SU-DHL-6 (cell line): ENCODE results near the gene NHS.

ENCODE experiments used
- H2AFZ ChIP-seq: fragments of 200-600 bp; sonication (generic); 2 replicates; pipeline ENCODE4 v1.6.1; 2014; ENCODE audit warnings: low read depth, mild to moderate bottlenecking, moderate library complexity, mixed read lengths, antibody characterized with exemption, low read length; ENCODE audit not compliant: severe bottlenecking
- H3F3A ChIP-seq: fragments of 200-600 bp; shearing (Covaris generic); 2 replicates; pipeline ENCODE4 v1.6.0; 2016; ENCODE audit warnings: antibody characterized with exemption, mild to moderate bottlenecking; ENCODE audit not compliant: insufficient read depth
- H3K27ac ChIP-seq: fragments of 200-600 bp; sonication (generic); 2 replicates; pipeline ENCODE4 v1.5.1; 2016; ENCODE audit warnings: low read depth, mild to moderate bottlenecking, low read length, moderate library complexity, mixed read lengths
- H3K27me3 ChIP-seq: fragments of 200-600 bp; sonication (generic), shearing (Covaris generic); 2 replicates; pipeline ENCODE4 v1.6.0; 2014; ENCODE audit warnings: mild to moderate bottlenecking, low read length
- H3K36me3 ChIP-seq: fragments of 200-600 bp; sonication (generic); 2 replicates; pipeline ENCODE4 v1.6.1; 2014; ENCODE audit warnings: mild to moderate bottlenecking, low read length, mixed read lengths
- H3K4me2 ChIP-seq: fragments of 300-600, 200-600 bp; shearing (Covaris generic), sonication (generic); 2 replicates; pipeline ENCODE4 v1.6.0; 2014; ENCODE audit warnings: low read length, low read depth, mild to moderate bottlenecking; ENCODE audit not compliant: poor library complexity, severe bottlenecking
- H3K4me3 ChIP-seq: fragments of 200-600 bp; sonication (generic); 2 replicates; pipeline ENCODE4 v1.5.1; 2014; ENCODE audit warnings: antibody characterized with exemption, low read length, mild to moderate bottlenecking, mixed read lengths; ENCODE audit not compliant: insufficient read depth, poor library complexity, severe bottlenecking
- H3K79me2 ChIP-seq: fragments of 200-600 bp; sonication (generic); 2 replicates; pipeline ENCODE4 v1.6.1; 2014; ENCODE audit warnings: mild to moderate bottlenecking, low read length, moderate library complexity; ENCODE audit not compliant: insufficient read depth
- H3K9ac ChIP-seq: fragments of 200-600 bp; sonication (generic); 2 replicates; pipeline ENCODE4 v1.7.0; 2014; ENCODE audit warnings: mild to moderate bottlenecking, low read length
- H3K9me2 ChIP-seq: fragments of 200-600 bp; sonication (generic); replicated peaks from 2 replicates; pipeline ENCODE4 v1.6.1; 2014; ENCODE audit warnings: low read length; ENCODE audit not compliant: insufficient read depth
- H3K9me3 ChIP-seq: fragments of 200-600 bp; sonication (generic); 2 replicates; pipeline ENCODE4 v1.6.1; 2014; ENCODE audit warnings: low read length, mixed read lengths; ENCODE audit not compliant: insufficient read depth
- H4K20me1 ChIP-seq: fragments of 200-600 bp; sonication (generic); 2 replicates; pipeline ENCODE4 v1.6.1; 2014; ENCODE audit warnings: low read depth, mild to moderate bottlenecking, antibody characterized with exemption, low read length, moderate library complexity, mixed read lengths
- EZH2phosphoT487 ChIP-seq: fragments of 200-600 bp; sonication (generic), shearing (Covaris generic); conservative IDR thresholded peaks from 2 replicates; pipeline ENCODE4 v1.6.1; 2018; ENCODE audit warnings: mild to moderate bottlenecking, antibody characterized with exemption, low read length, moderate library complexity, mixed read lengths
- TF ChIP-seq, protein P1 (sequence below): fragments of 200-600 bp; sonication (generic); IDR thresholded peaks from one replicate; pipeline ENCODE4 v1.5.1; 2017; ENCODE audit warnings: antibody characterized with exemption, mild to moderate bottlenecking, low read length, moderate library complexity; ENCODE audit not compliant: insufficient read depth, poor library complexity, severe bottlenecking

The NHS gene

DNA sequence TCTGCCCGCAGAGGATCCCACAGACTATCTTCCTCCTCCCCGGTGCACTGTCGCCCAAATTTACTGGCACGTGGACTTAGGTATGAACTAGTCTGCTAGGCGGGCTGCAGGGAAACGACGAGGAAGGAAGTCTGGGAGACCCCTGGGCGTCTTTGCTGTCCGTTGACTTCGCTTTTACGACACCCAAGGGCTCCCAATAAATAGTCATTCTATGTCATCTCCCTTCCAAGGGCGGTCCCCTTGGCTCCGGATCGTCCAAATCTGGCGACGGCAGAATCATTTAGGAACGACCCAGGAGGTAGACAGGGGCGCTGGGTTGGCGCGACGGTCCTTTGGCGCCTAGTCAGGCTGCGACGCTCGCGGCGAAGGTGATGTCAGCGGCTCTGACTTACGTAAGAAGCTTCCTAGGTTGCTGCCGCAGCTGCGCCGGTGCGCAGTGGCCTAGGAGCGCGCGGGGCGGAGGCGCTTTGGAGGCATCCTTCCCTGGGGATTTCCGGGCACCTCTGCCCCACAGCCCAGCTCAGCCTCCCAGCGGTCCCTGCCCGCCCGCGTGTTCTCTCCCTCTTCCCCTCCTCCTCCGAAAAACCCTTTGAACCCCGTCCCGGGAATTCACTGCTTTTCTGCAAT lies 2.2 kb downstream of the NHS start:
- Histone ChIP-seq H4K20me1 (no peaks in the 10 kb centered on the region), H3K9ac (no peak overlapping the region), H3K9me2 (no peaks in the 10 kb centered on the region), H3K27me3 (no peaks in the 10 kb centered on the region), H3K27ac (no peak overlapping the region), H3K9me3 (no peaks in the 10 kb centered on the region), H3K4me2 (no peak overlapping the region), H3F3A (no peaks in the 10 kb centered on the region), H2AFZ (no peak overlapping the region), H3K36me3 (no peaks in the 10 kb centered on the region), H3K4me3 (no peak overlapping the region), H3K79me2 (no peaks in the 10 kb centered on the region)
- TF ChIP-seq, protein P1, sequence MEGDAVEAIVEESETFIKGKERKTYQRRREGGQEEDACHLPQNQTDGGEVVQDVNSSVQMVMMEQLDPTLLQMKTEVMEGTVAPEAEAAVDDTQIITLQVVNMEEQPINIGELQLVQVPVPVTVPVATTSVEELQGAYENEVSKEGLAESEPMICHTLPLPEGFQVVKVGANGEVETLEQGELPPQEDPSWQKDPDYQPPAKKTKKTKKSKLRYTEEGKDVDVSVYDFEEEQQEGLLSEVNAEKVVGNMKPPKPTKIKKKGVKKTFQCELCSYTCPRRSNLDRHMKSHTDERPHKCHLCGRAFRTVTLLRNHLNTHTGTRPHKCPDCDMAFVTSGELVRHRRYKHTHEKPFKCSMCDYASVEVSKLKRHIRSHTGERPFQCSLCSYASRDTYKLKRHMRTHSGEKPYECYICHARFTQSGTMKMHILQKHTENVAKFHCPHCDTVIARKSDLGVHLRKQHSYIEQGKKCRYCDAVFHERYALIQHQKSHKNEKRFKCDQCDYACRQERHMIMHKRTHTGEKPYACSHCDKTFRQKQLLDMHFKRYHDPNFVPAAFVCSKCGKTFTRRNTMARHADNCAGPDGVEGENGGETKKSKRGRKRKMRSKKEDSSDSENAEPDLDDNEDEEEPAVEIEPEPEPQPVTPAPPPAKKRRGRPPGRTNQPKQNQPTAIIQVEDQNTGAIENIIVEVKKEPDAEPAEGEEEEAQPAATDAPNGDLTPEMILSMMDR = no peak
- TF ChIP-seq EZH2phosphoT487 = no peak

- no peak overlapping the region for H3K27ac ChIP-seq
- no peak overlapping the region for H3K9ac ChIP-seq
- no peaks in the 10 kb centered on the region for H3K9me3 ChIP-seq
- no peaks in the 10 kb centered on the region for H4K20me1 ChIP-seq
- H3K79me2 ChIP-seq = no peaks in the 10 kb centered on the region
- no peaks in the 10 kb centered on the region for H3K27me3 ChIP-seq
- no peaks in the 10 kb centered on the region for H3F3A ChIP-seq
- H2AFZ ChIP-seq = no peak overlapping the region
- no peak overlapping the region for H3K4me3 ChIP-seq
- no peak overlapping the region for H3K4me2 ChIP-seq
- no peak for TF ChIP-seq EZH2phosphoT487
- TF ChIP-seq, protein P1 = no peak
- H3K36me3 ChIP-seq = no peaks in the 10 kb centered on the region
- H3K9me2 ChIP-seq = no peaks in the 10 kb centered on the region
Observed at GRCh38 chrX:17377795-17378194, 2.8 kb downstream of the NHS start.

GRCh38 chrX:17380221-17380620 lies 5.2 kb downstream of the NHS start:
- TF ChIP-seq, protein P1 = no peak
- TF ChIP-seq EZH2phosphoT487 = no peak
- H2AFZ ChIP-seq = no peak overlapping the region
- H3K79me2 ChIP-seq = no peaks in the 10 kb centered on the region
- H4K20me1 ChIP-seq = no peaks in the 10 kb centered on the region
- H3K4me3 ChIP-seq = no peak overlapping the region
- no peaks in the 10 kb centered on the region for H3K9me2 ChIP-seq
- no peak overlapping the region for H3K27ac ChIP-seq
- no peaks in the 10 kb centered on the region for H3K27me3 ChIP-seq
- no peaks in the 10 kb centered on the region for H3K9me3 ChIP-seq
- H3F3A ChIP-seq = no peaks in the 10 kb centered on the region
- no peak overlapping the region for H3K9ac ChIP-seq
- H3K36me3 ChIP-seq = no peaks in the 10 kb centered on the region
- no peak overlapping the region for H3K4me2 ChIP-seq
